IPS-11a (cell line): ENCODE data around the gene CD6.

Source experiments
- H3K4me3 ChIP-seq: one replicate; pipeline ENCODE4 v1.5.1; 2013; ENCODE audit warnings: low read depth, low read length, control low read depth

Gene CD6

GRCh38 chr11:60971520-60971919 lies at the start of gene CD6:
TSS of gene CD6 (plus strand) at chr11:60971680. CDS start at chr11:60971866, 186 bp downstream.
- H3K4me3 ChIP-seq = no peak within 1 kb of the TSS

- H3K4me3 ChIP-seq = no peak overlapping the region
These were observed 49.6 kb upstream of the CD6 start for GRCh38 chr11:60921777-60922335.

- H3K4me3 ChIP-seq = no peak overlapping the region
These were observed 48.6 kb upstream of the CD6 start for GRCh38 chr11:60922906-60923305.

- H3K4me3 ChIP-seq = no peak overlapping the region
These were observed 48.2 kb upstream of the CD6 start for GRCh38 chr11:60923326-60923725.

- no peak overlapping the region for H3K4me3 ChIP-seq
These were observed 47.7 kb upstream of the CD6 start for GRCh38 chr11:60923800-60924109.

- H3K4me3 ChIP-seq = peak within 1 kb of the TSS; percentile 72
These were observed 47.2 kb upstream of the CD6 start, which contains the start of gene TMEM132A for GRCh38 chr11:60924110-60924905. TSS of gene TMEM132A (plus strand) at chr11:60924460. CDS start at chr11:60924634, 174 bp downstream.

GRCh38 chr11:60924906-60925853 lies 46.3 kb upstream of the CD6 start:
- peak overlapping the region; percentile 72 for H3K4me3 ChIP-seq

- H3K4me3 ChIP-seq = no peak overlapping the region
These were observed 45.6 kb upstream of the CD6 start for GRCh38 chr11:60925868-60926267.

- no peak overlapping the region for H3K4me3 ChIP-seq
These were observed 45.0 kb upstream of the CD6 start for GRCh38 chr11:60926500-60926899.

GRCh38 chr11:60927061-60927592 lies 44.4 kb upstream of the CD6 start:
- no peak overlapping the region for H3K4me3 ChIP-seq

GRCh38 chr11:60927600-60927999 lies 43.9 kb upstream of the CD6 start:
- no peak overlapping the region for H3K4me3 ChIP-seq

GRCh38 chr11:60928563-60929001 lies 42.9 kb upstream of the CD6 start:
- H3K4me3 ChIP-seq = no peak overlapping the region

- H3K4me3 ChIP-seq = no peak overlapping the region
These were observed 41.7 kb upstream of the CD6 start for GRCh38 chr11:60929764-60930163.

GRCh38 chr11:60930394-60930793 lies 41.1 kb upstream of the CD6 start:
- H3K4me3 ChIP-seq = no peak overlapping the region

GRCh38 chr11:60931917-60932316 lies 39.6 kb upstream of the CD6 start:
- no peak overlapping the region for H3K4me3 ChIP-seq

- no peak overlapping the region for H3K4me3 ChIP-seq
These were observed 38.7 kb upstream of the CD6 start for GRCh38 chr11:60932605-60933356.

- no peak overlapping the region for H3K4me3 ChIP-seq
These were observed 37.9 kb upstream of the CD6 start for GRCh38 chr11:60933416-60934123.

- no peak overlapping the region for H3K4me3 ChIP-seq
These were observed 37.2 kb upstream of the CD6 start for GRCh38 chr11:60934124-60934789.
